Right kidney (tissue), 1 donor: ENCODE data around the gene TAOK2.

ENCODE experiments used
- DNase-seq: peaks from one replicate; pipeline ENCODE4 v3.0.0-alpha.2; 2016

Gene TAOK2

GRCh38 chr16:29962344-29962994 is 11.2 kb upstream of the TAOK2 start:
- DNase-seq: no peak

DNA sequence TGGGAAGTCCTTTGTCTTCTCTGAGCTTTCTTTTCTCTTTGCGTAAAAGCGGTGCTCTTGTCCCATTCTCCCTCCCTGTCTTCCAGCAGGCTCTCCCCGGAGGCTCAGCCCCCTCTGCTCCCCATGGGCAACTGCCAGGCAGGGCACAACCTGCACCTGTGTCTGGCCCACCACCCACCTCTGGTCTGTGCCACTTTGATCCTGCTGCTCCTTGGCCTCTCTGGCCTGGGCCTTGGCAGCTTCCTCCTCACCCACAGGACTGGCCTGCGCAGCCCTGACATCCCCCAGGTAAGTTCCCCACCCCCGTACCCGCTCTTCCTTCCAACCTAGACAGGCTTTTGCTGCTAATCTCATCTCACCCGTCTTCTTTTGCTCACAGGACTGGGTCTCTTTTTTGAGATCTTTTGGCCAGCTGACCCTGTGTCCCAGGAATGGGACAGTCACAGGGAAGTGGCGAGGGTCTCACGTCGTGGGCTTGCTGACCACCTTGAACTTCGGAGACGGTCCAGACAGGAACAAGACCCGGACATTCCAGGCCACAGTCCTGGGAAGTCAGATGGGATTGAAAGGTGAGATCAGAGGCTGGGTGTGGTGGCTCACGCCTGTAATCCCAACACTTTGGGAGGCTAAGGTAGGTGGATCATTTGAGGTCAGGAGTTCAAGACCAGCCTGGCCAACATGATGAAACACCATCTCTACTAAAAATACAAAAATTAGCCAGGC is 10.5 kb upstream of the TAOK2 start:
- no peak for DNase-seq

DNA sequence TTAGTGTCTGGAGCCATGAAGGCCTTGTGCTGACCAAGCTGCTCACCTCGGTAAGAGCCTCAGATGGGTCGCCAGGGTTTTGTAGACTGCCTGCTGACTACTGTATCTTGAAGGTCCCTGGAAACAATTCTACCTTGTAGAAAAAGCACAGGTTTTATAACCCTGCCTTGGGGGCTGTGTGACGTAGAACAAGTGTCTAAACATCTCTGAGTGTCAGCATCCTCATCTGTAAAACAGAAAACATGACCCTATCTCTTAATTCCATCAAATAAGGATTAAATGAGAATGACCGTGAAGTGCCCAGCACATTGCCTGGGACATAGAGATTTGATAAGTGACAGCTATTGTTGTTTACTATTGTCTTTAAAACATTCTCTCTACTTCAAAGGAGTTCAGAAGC is 5.5 kb upstream of the TAOK2 start:
- no peak for DNase-seq

DNA sequence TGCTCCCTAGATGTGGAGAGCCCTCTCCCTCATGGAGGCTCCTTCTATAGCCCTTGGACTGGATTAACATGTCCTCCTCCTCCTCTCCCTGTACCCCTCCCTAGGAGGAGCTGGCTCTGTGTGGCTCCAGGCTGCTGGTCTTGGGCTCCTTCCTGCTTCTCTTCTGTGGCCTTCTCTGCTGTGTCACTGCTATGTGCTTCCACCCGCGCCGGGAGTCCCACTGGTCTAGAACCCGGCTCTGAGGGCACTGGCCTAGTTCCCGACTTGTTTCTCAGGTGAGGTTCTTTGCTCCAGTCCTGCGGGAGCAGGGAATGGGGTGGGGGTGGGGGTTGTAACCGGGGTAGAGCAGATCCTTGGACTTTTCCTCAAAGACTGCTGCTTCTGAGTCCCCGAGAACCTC is 2.4 kb upstream of the TAOK2 start:
- no peak for DNase-seq

- no peak for DNase-seq
Observed at GRCh38 chr16:29972500-29972899, 1.2 kb upstream of the TAOK2 start.

DNA sequence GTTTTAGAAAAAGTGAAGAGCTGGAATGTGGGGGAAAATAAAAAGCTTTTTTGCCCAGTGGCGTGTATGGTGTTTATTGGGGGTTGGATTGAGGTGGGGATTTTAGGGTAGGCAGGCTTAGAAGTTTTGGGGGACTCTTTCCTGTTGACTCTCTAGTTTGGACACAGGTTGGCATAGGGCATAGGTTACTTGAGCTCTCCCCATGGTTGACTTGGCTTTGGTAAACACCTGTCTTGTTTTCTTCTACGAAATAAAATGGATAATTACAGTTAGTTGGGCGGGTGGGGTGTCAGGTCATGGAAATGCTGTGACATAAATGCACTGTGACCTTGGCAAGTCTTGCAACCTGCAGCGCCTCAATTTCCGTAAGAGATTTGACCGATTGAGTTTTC is 680 bp upstream of the TAOK2 start:
- no peak for DNase-seq

DNA sequence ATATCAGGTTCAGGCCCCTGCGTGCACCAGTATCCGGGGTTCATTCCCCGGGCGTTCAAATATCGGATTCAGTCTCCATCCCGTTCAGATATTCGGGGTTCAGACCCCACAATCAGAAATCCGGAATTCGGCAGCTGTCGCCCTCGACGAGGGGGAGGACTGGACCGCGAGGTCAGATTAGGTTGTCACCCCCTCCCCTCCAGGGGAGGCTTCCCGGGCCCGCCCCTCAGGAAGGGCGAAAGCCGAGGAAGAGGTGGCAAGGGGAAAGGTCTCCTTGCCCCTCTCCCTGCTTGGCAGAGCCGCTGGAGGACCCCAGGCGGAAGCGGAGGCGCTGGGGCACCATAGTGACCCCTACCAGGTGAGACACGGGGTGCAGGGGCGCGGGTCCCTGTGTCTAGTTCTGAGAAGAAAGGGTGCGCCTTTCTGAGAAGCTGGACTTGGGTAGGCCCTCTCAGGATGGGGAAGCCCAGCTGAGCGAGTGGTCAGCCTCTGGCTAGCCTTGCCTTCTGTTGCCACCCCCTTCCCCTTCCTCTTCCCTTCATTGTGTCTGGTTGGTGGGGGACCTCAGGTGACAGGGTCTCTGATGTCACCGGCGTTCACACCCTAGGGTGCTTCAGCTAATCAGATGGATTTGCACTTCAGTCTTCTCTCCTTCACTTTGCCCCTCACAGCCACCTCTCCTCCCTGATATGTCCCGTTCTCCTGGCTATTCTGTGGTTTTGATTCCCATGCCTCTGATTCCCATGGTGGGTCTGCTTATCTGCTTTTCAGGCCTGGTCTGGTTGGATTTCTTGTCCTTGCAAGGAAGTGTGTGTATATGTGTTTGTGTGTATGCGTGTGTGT is 844 bp downstream of the TAOK2 start:
- DNase-seq: peak; percentile 31

DNA sequence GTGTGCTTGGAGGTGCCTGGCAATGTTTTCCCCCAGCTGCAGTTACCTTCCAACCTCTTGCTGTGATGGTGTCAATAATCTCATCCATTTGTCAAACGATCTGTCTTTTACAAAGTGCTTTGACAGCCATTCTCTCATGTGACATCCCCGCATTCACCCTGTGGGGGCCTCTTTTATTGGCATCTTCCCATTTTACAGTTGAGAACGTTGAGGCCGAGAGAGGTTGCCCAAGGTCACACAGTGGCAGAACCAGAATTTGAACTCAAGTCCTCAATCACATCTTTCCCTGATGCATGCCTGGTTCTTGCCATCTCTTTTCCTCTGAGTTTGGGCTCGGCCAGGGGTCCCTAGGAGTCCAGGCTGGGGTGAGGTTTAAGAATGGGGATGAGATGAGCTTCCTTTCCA is 1.5 kb downstream of the TAOK2 start:
- DNase-seq: no peak

DNA sequence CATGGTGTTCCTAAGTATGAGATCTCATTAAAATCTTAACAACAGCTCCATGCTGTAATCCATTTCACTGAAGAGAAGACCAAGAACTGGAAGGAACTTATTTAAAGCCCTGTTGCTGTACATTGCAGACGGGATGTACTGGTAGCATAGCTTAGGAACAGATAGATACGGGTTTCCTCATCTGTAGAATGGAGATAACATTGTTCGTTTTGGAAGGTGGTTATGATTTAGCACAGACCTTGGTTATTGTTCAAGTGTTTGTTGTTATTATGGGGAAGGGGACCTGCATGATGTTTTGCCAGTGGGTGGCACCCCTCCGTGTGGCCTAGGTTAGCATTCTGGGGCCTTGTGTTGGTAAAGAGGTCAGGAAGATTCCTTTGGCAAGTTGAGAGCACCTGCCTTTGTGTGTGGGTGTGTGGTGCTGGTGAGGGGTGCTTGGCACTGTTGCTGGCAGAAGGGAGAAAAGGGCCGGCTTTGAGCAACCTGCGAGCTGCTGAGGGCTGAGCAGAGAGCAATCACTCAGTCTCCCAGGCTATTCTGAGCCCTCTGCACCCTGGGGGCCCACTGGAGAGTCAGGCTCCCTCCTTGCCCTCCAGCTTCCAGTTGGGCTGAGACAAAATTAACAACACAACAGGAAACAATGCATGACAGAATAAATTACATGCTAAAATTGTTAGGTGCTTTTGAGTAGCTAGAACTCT is 2.3 kb downstream of the TAOK2 start:
- DNase-seq: no peak

- DNase-seq: no peak
Observed at GRCh38 chr16:29977063-29977825, 3.6 kb downstream of the TAOK2 start.

GRCh38 chr16:29978081-29978480 is 4.4 kb downstream of the TAOK2 start:
- no peak for DNase-seq

DNA sequence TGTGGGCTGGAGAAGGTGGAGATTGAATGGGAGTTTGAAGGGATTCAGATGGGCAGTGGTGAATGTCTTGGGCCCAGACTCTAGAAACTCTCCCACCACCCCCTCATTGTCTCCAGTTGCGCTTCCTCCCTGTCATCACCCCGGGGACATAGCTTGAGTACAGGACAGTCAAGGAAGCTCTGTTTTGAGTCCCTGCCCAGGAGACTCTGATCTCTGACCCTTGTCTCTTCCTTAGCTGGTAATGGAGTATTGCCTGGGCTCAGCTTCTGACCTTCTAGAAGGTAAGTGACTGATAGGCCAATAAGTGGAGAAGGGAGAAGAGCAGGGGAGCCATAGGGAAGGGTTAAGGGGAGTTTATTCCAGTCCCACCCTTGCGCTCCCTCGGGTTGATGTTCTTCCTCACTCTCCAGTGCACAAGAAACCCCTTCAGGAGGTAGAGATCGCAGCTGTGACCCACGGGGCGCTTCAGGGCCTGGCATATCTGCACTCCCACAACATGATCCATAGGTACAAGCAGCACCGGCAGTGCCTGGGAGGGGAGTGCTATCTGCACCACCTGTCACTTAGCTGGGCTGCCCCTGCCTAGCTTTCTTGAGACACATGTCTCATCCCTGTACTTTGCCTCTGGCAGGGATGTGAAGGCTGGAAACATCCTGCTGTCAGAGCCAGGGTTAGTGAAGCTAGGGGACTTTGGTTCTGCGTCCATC is 5.0 kb downstream of the TAOK2 start:
- no peak for DNase-seq

DNA sequence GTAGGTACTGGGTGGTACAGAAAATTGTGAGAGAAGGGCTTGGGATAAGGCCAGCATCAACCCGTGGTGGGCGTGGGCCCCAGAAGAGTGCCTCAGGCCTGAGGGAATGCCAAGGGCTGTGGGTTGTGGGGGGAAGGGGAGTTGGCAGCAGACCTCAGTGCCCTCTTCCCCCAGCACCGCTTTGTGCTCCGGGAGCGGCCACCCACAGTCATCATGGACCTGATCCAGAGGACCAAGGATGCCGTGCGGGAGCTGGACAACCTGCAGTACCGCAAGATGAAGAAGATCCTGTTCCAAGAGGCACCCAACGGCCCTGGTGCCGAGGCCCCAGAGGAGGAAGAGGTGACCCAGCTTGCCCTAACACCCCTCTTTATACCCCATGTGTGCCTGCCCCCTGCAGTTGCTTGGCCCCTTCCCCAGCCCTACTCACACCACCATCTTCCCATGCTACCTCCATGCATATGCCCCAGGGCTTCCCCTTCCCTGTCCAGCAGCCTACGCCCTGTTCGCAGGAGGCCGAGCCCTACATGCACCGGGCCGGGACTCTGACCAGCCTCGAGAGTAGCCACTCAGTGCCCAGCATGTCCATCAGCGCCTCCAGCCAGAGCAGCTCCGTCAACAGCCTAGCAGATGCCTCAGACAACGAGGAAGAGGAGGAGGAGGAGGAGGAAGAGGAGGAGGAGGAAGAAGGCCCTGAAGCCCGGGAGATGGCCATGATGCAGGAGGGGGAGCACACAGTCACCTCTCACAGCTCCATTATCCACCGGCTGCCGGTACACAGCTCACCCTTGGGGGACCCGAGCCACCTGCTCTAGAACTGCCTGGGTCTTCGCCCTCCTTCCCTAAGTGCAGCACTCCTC is 9.1 kb downstream of the TAOK2 start:
- no peak for DNase-seq

- DNase-seq: no peak
Observed at GRCh38 chr16:29983420-29984136, 9.9 kb downstream of the TAOK2 start.

DNA sequence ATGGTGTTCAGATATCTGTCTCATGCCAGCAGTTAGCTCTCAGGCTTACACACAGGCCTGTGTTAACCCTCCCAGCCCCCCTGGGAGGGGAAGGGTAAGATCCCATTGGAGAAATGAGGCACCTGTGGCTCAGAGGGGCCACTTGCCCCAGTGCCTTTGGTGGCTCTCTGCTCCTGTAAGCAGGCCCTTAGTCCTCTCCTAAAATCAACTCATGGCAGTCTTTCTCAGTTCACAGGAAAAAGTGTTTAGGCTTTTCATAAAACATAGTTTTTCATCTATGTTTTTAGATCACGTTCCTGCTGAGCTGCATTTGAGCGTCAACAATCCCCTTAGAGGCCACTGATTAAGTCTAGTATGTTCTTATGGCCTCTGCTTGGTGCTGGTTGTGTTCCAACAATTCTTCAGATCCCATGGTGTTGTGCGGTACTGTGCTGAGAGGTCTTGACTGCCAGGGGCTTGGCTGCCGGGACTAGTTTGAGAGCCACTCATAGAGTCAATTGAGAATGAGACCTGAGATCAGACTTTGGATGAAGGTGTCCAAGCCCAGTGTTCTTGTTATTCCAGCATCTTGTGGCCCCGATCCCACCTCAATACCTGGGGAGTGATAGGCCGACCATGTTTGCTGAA is 10.6 kb downstream of the TAOK2 start:
- no peak for DNase-seq

DNA sequence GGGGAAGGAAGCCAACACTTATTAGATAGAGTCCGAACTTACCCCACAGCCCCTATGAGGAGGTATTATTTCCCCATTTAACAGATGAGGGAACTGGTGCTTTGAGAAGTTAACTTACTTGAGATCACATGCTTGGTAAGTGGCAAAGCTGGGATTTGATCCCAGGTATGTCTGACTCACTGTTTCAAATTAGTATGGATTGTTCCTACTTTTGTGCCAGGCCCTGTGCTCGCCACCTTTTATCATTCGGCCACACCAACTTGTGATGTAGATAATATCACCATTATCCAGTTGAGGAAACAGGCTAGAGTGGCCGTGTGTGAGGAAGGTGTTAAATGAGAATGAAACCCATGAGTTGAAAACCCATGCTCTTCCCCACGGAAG is 11.1 kb downstream of the TAOK2 start:
- no peak for DNase-seq

GRCh38 chr16:29985271-29985811 is 11.7 kb downstream of the TAOK2 start:
- no peak for DNase-seq

DNA sequence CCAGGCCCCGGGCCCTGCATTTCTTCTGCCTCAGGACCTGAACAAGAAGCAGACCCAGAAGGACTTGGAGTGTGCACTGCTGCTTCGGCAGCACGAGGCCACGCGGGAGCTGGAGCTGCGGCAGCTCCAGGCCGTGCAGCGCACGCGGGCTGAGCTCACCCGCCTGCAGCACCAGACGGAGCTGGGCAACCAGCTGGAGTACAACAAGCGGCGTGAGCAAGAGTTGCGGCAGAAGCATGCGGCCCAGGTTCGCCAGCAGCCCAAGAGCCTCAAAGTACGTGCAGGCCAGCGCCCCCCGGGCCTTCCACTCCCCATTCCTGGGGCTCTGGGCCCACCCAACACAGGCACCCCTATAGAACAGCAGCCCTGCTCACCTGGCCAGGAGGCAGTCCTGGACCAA is 12.6 kb downstream of the TAOK2 start:
- DNase-seq: no peak

- no peak for DNase-seq
Observed at GRCh38 chr16:29986931-29987330, 13.3 kb downstream of the TAOK2 start.
